H9 (cell line): ENCODE measurements around the gene DUOX1. TPM values are rescaled to one million over a fixed set of nuclear protein-coding genes. Genes with fewer than 3 reads are reported as not detected.

ENCODE experiments used
- DNase-seq: peaks from one replicate; pipeline ENCODE4 v3.0.0-alpha.2; 2017
- H2AFZ ChIP-seq: one replicate; pipeline ENCODE4 v1.6.1; 2013; ENCODE audit warnings: mild to moderate bottlenecking, low read length, control low read depth, moderate library complexity
- H2AK5ac ChIP-seq: 2 replicates; pipeline ENCODE4 v1.6.1; 2013; ENCODE audit warnings: low read length, control low read depth, mixed read lengths; ENCODE audit not compliant: insufficient read length
- H2BK120ac ChIP-seq: one replicate; pipeline ENCODE4 v1.6.1; 2013; ENCODE audit warnings: low read depth, mild to moderate bottlenecking, low read length, control low read depth, inconsistent platforms; ENCODE audit not compliant: poor library complexity, severe bottlenecking
- H2BK12ac ChIP-seq: 2 replicates; pipeline ENCODE4 v1.6.1; 2013; ENCODE audit warnings: low read length, control low read depth, mixed read lengths, low read depth; ENCODE audit not compliant: insufficient read length
- H2BK15ac ChIP-seq: 2 replicates; pipeline ENCODE4 v1.6.1; 2013; ENCODE audit warnings: low read depth, low read length, control low read depth
- H2BK20ac ChIP-seq: one replicate; pipeline ENCODE4 v1.6.1; 2013; ENCODE audit warnings: low read depth, mild to moderate bottlenecking, low read length, control low read depth, inconsistent platforms; ENCODE audit not compliant: poor library complexity, severe bottlenecking
- H2BK5ac ChIP-seq: 2 replicates; pipeline ENCODE4 v1.6.1; 2013; ENCODE audit warnings: low read length, control low read depth, mixed read lengths; ENCODE audit not compliant: insufficient read length
- H3K14ac ChIP-seq: 2 replicates; pipeline ENCODE4 v1.6.1; 2013; ENCODE audit warnings: low read length, control low read depth; ENCODE audit not compliant: insufficient read depth
- H3K18ac ChIP-seq: 2 replicates; pipeline ENCODE4 v1.6.1; 2013; ENCODE audit warnings: low read depth, mild to moderate bottlenecking, mixed read lengths, low read length, control low read depth; ENCODE audit not compliant: insufficient read length
- H3K23ac ChIP-seq: 2 replicates; pipeline ENCODE4 v1.6.1; 2013; ENCODE audit warnings: low read length, control low read depth, mixed read lengths, low read depth; ENCODE audit not compliant: insufficient read length
- H3K23me2 ChIP-seq: 2 replicates; pipeline ENCODE4 v1.6.1; 2013; ENCODE audit warnings: low read depth, mild to moderate bottlenecking, mixed read lengths, low read length, control low read depth; ENCODE audit not compliant: insufficient read length, poor library complexity, severe bottlenecking
- H3K27ac ChIP-seq: 2 replicates; pipeline ENCODE4 v1.5.1; 2013; ENCODE audit warnings: low read length, control low read depth, mixed read lengths, low read depth; ENCODE audit not compliant: insufficient read length
- H3K27me3 ChIP-seq: 2 replicates; pipeline ENCODE4 v1.6.1; 2013; ENCODE audit warnings: low read length, control low read depth, inconsistent platforms; ENCODE audit not compliant: insufficient read depth
- H3K4ac ChIP-seq: 2 replicates; pipeline ENCODE4 v1.6.1; 2013; ENCODE audit warnings: low read depth, mild to moderate bottlenecking, control low read depth, inconsistent platforms, low read length, moderate library complexity
- H3K4me1 ChIP-seq: 2 replicates; pipeline ENCODE4 v1.6.1; 2013; ENCODE audit warnings: low read length, control low read depth, inconsistent platforms; ENCODE audit not compliant: insufficient read depth
- H3K4me2 ChIP-seq: 2 replicates; pipeline ENCODE4 v1.6.1; 2013; ENCODE audit warnings: low read length, control low read depth, mixed read lengths; ENCODE audit not compliant: insufficient read length, insufficient read depth
- H3K56ac ChIP-seq: 2 replicates; pipeline ENCODE4 v1.6.1; 2013; ENCODE audit warnings: low read depth, mild to moderate bottlenecking, mixed read lengths, low read length, control low read depth; ENCODE audit not compliant: insufficient read length
- H3K79me1 ChIP-seq: 2 replicates; pipeline ENCODE4 v1.6.1; 2013; ENCODE audit warnings: low read depth, mild to moderate bottlenecking, moderate library complexity, low read length, control low read depth, inconsistent platforms; ENCODE audit not compliant: insufficient read depth, poor library complexity, severe bottlenecking
- H3K79me2 ChIP-seq: 2 replicates; pipeline ENCODE4 v1.6.1; 2013; ENCODE audit warnings: low read length, control low read depth, inconsistent platforms; ENCODE audit not compliant: insufficient read depth
- H3K9ac ChIP-seq: 2 replicates; pipeline ENCODE4 v1.6.1; 2013; ENCODE audit warnings: low read length, control low read depth, mixed read lengths; ENCODE audit not compliant: insufficient read length; ENCODE audit errors: extremely low read depth
- H3K9me3 ChIP-seq: one replicate; pipeline ENCODE4 v1.6.1; 2013; ENCODE audit warnings: low read depth, low read length, inconsistent platforms; ENCODE audit not compliant: control insufficient read depth
- H3T11ph ChIP-seq: one replicate; pipeline ENCODE4 v1.6.1; 2013; ENCODE audit warnings: mild to moderate bottlenecking, low read length, control low read depth, inconsistent platforms
- H4K20me1 ChIP-seq: one replicate; pipeline ENCODE4 v1.6.1; 2013; ENCODE audit not compliant: control insufficient read depth, insufficient read length, insufficient read depth
- H4K5ac ChIP-seq: 2 replicates; pipeline ENCODE4 v1.6.1; 2013; ENCODE audit warnings: low read depth, mild to moderate bottlenecking, mixed read lengths, low read length, control low read depth; ENCODE audit not compliant: insufficient read length
- H4K8ac ChIP-seq: replicated peaks from 2 replicates; pipeline ENCODE4 v1.6.1; 2013; ENCODE audit warnings: low read length, control low read depth, mixed read lengths, low read depth; ENCODE audit not compliant: insufficient read length
- H4K91ac ChIP-seq: 2 replicates; pipeline ENCODE4 v1.6.1; 2013; ENCODE audit warnings: low read depth, mild to moderate bottlenecking, moderate library complexity, mixed read lengths, low read length, control low read depth; ENCODE audit not compliant: insufficient read length
- H3K27ac Mint-ChIP-seq, 3 experiments: 2 replicates in 2 of 3; 3 replicates in 1 of 3; pipeline ENCODE4 v1.8.0; 2020 to 2021; ENCODE audit warnings: mixed read lengths in 3 of 3, mild to moderate bottlenecking in 1 of 3, moderate library complexity in 1 of 3
- H3K27me3 Mint-ChIP-seq: 2 replicates; pipeline ENCODE4 v1.8.0; 2021; ENCODE audit warnings: low read depth, mild to moderate bottlenecking, moderate library complexity, mixed read lengths
- H3K36me3 Mint-ChIP-seq, 3 experiments: 2 replicates in 2 of 3; 3 replicates in 1 of 3; pipeline ENCODE4 v1.8.0; 2020 to 2021; ENCODE audit warnings: low read depth in 3 of 3, mixed read lengths in 3 of 3; ENCODE audit not compliant: insufficient read depth in 1 of 3
- H3K4me1 Mint-ChIP-seq, 2 experiments: 2 replicates each; pipeline ENCODE4 v1.8.0; 2020; ENCODE audit warnings: mixed read lengths in 2 of 2
- H3K4me3 Mint-ChIP-seq, 2 experiments: 2 replicates in 1 of 2; 3 replicates in 1 of 2; pipeline ENCODE4 v1.8.0; 2020 to 2021; ENCODE audit warnings: mild to moderate bottlenecking in 2 of 2, mixed read lengths in 2 of 2, moderate library complexity in 1 of 2
- H3K9me3 Mint-ChIP-seq, 2 experiments: 2 replicates in 1 of 2; 3 replicates in 1 of 2; pipeline ENCODE4 v1.8.0; 2020; ENCODE audit warnings: mild to moderate bottlenecking in 2 of 2, mixed read lengths in 2 of 2, moderate library complexity in 1 of 2
- WGBS: extraction: QIAGEN DNeasy Blood & Tissue Kit; methylation state at CpG from one replicate; pipeline ENCODE4 v1.1.7; 2013; ENCODE audit warnings: missing lambda C conversion rate, low lambda C conversion rate, mixed read lengths; ENCODE audit not compliant: insufficient read length; ENCODE audit errors: extremely low coverage; 5-methylcytosine and 5-hydroxymethylcytosine counted together
- total RNA-seq: library from RNA; stranded (reverse); gene quantifications from 2 replicates; pipeline ENCODE4 v1.2.1, GENCODE V29; 2021
- TF ChIP-seq, protein P1 (sequence below): fragments of 200-600 bp; sonication (generic); conservative IDR thresholded peaks from 3 replicates; pipeline ENCODE4 v1.8.0; 2021; ENCODE audit warnings: antibody characterized with exemption, mild to moderate bottlenecking

DUOX1 gene
- total RNA-seq, 1 experiment from 2014 or later = 2.6 TPM

DNA sequence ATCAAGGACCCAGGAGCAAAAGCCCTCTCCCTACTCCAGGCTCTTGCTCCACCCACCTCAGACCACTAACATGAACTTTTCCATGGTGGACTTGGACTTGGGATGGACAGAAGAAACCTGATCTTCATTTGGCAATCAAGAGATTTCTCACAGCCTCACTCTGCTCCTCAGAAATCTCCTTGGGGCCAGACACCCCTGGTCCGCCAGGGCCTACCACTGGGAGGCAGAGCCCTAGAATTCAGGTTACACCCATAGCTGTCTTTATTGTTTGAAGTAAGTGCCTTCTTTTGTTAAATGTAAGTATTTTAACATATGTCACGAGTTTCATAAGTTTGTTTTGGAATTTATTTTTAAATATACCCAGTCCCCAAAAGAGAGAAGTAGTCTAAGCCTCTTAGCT, 44.8 kb downstream of the DUOX1 start:
- H2BK120ac ChIP-seq = no peak overlapping the region
- no peak overlapping the region for H4K5ac ChIP-seq
- H3K18ac ChIP-seq = no peak overlapping the region
- no peaks in the 10 kb centered on the region for H3K9me3 ChIP-seq
- H3K4me2 ChIP-seq = no peak overlapping the region
- no peaks in the 10 kb centered on the region for H3K27me3 ChIP-seq
- H4K20me1 ChIP-seq = no peaks in the 10 kb centered on the region
- H2AFZ ChIP-seq = no peak overlapping the region
- H2BK15ac ChIP-seq = no peak overlapping the region
- H3K27ac Mint-ChIP-seq = no peak overlapping the region; a peak in 1 of 7 replicates
- H2AK5ac ChIP-seq = no peak overlapping the region
- no peak overlapping the region for H3T11ph ChIP-seq
- no peak overlapping the region for H2BK12ac ChIP-seq
- H4K91ac ChIP-seq = no peak overlapping the region
- H4K8ac ChIP-seq = no peak overlapping the region
- TF ChIP-seq, protein P1, sequence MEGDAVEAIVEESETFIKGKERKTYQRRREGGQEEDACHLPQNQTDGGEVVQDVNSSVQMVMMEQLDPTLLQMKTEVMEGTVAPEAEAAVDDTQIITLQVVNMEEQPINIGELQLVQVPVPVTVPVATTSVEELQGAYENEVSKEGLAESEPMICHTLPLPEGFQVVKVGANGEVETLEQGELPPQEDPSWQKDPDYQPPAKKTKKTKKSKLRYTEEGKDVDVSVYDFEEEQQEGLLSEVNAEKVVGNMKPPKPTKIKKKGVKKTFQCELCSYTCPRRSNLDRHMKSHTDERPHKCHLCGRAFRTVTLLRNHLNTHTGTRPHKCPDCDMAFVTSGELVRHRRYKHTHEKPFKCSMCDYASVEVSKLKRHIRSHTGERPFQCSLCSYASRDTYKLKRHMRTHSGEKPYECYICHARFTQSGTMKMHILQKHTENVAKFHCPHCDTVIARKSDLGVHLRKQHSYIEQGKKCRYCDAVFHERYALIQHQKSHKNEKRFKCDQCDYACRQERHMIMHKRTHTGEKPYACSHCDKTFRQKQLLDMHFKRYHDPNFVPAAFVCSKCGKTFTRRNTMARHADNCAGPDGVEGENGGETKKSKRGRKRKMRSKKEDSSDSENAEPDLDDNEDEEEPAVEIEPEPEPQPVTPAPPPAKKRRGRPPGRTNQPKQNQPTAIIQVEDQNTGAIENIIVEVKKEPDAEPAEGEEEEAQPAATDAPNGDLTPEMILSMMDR = no peak
- no peaks in the 10 kb centered on the region for H3K23me2 ChIP-seq
- no peaks in the 10 kb centered on the region for H3K79me2 ChIP-seq
- no peak for DNase-seq
- H3K36me3 Mint-ChIP-seq = peaks cover 28 to 38% (median 30%) of the 10 kb centered on the region in 3 experiments; a peak in 6 of 7 replicates
- H3K4me1 Mint-ChIP-seq = peaks cover 13 to 15% of the 10 kb centered on the region in 2 experiments
- H3K79me1 ChIP-seq = no peaks in the 10 kb centered on the region
- H3K27me3 Mint-ChIP-seq = no peaks in the 10 kb centered on the region
- H3K4me1 ChIP-seq = peaks cover 2% of the 10 kb centered on the region
- WGBS = no CpG with 5 or more reads among the region's 2 CpGs
- H3K9ac ChIP-seq = no peak overlapping the region
- H3K14ac ChIP-seq = no peak overlapping the region
- H3K23ac ChIP-seq = no peak overlapping the region
- no peak overlapping the region for H3K56ac ChIP-seq
- H2BK20ac ChIP-seq = no peak overlapping the region
- no peak overlapping the region for H3K4ac ChIP-seq
- H3K9me3 Mint-ChIP-seq = no peaks in the 10 kb centered on the region
- H2BK5ac ChIP-seq = no peak overlapping the region
- H3K4me3 Mint-ChIP-seq = no peak overlapping the region
- no peak overlapping the region for H3K27ac ChIP-seq
